ENCODE data around the gene SBK3. TPM values are rescaled to one million over a fixed set of nuclear protein-coding genes. Genes with fewer than 3 reads are reported as not detected.

The SBK3 gene
- total and polyA plus RNA-seq, 2 of the 8 experiments (the other 6 are each of a cell fraction or from before 2014, with no cell fraction given): 0.76 to 1.5 TPM

GRCh38 chr19:55550321-55550650 is 4.9 kb upstream of the SBK3 start:
- Histone ChIP-seq H3K27me3 (replicated peaks in 1 of 4; ENCODE audit: control insufficient read depth in 3 of 4, extremely low read depth in 1 of 4, insufficient read depth in 3 of 4, low read length in 3 of 4) (peaks cover 0 to 3% (median 0%) of the 10 kb centered on the region in 4 experiments; a peak in 1 of 7 replicates), H3K36me3 (ENCODE audit: control insufficient read depth in 2 of 4, insufficient read depth in 4 of 4, low read length in 3 of 4) (no peaks in the 10 kb centered on the region), H3K4ac (replicated peaks; ENCODE audit: insufficient read length, low read depth, low read length) (no peak overlapping the region), H2BK15ac (ENCODE audit: low read length) (0 out of 2 replicates have a peak overlapping the region, but pooled peaks have one; percentile 83), H3K18ac (ENCODE audit: extremely low read depth, low read length) (peak overlapping the region; percentile 20; the same call in 1 of the 2 replicates), H4K8ac (ENCODE audit: extremely low read depth, insufficient read depth, low read length) (no peak overlapping the region), H4K5ac (ENCODE audit: insufficient read length, low read depth, low read length) (peak overlapping the region; percentile 73), H3K14ac (ENCODE audit: insufficient read length) (peak overlapping the region; percentile 27), H3K9me3 (ENCODE audit: insufficient read depth in 2 of 2, low read depth in 1 of 2, low read length in 1 of 2) (no peaks in the 10 kb centered on the region), H3K23ac (ENCODE audit: insufficient read length) (no peak overlapping the region), H2BK5ac (ENCODE audit: low read depth, low read length) (peak overlapping the region; percentile 82; the same call in 1 of the 2 replicates), H2BK12ac (ENCODE audit: low read depth, low read length) (peak overlapping the region; percentile 78; the same call in 1 of the 2 replicates), H3K56ac (replicated peaks; ENCODE audit: insufficient read length, low read depth, low read length) (no peak overlapping the region), H3K4me3 (ENCODE audit: extremely low read depth in 1 of 4, insufficient read depth in 2 of 4, low read depth in 3 of 4, low read length in 4 of 4) (peak overlapping the region; percentile 32 to 57 (median 39); a peak in 7 of 8 replicates), H3K79me1 (ENCODE audit: low read depth, low read length) (no peaks in the 10 kb centered on the region), H3K23me2 (ENCODE audit: low read depth, low read length) (peaks cover 7% of the 10 kb centered on the region; the same call in 1 of the 2 replicates), H3K4me2 (ENCODE audit: insufficient read depth in 1 of 2, low read depth in 2 of 2, low read length in 2 of 2) (peak overlapping the region; percentile 68 to 82), H4K91ac (replicated peaks; ENCODE audit: insufficient read length, low read length) (peak overlapping the region; percentile 69), H2BK20ac (ENCODE audit: low read length) (0 out of 2 replicates have a peak overlapping the region, but pooled peaks have one; percentile 82), H2AFZ (ENCODE audit: low read length) (peak overlapping the region; percentile 91), H3K79me2 (ENCODE audit: control insufficient read depth in 1 of 2, insufficient read depth in 2 of 2, low read length in 2 of 2) (no peaks in the 10 kb centered on the region), H2BK120ac (replicated peaks; ENCODE audit: low read depth, low read length) (peak overlapping the region; percentile 7), H2AK5ac (ENCODE audit: low read depth, low read length) (no peak overlapping the region), H3K27ac (ENCODE audit: low read depth, low read length) (no peak overlapping the region), H3K9ac (replicated peaks in 1 of 4; ENCODE audit: extremely low read depth in 1 of 4, low read depth in 3 of 4, low read length in 3 of 4) (0 out of 7 replicates have a peak overlapping the region, but pooled peaks of 1 of the 4 experiments have one; percentile 9), H4K20me1 (replicated peaks in 1 of 2; ENCODE audit: control insufficient read depth in 1 of 2, insufficient read depth in 2 of 2, low read length in 2 of 2) (no peaks in the 10 kb centered on the region), H3K4me1 (replicated peaks in 1 of 4; ENCODE audit: control insufficient read depth in 3 of 4, insufficient read depth in 4 of 4, low read length in 3 of 4) (peaks cover 8 to 23% (median 14%) of the 10 kb centered on the region in 4 experiments)
- FAIRE-seq: peak; percentile 60
- WGBS, 2 experiments (ENCODE audit: extremely low coverage in 1 of 2, insufficient coverage in 1 of 2, insufficient read length in 1 of 2, insufficient replicate concordance in 2 of 2, low coverage in 1 of 2, low lambda C conversion rate in 2 of 2, missing lambda C conversion rate in 1 of 2): 17% methylated on average over 7 of the region's 7 CpGs; no CpG with 5 or more reads in 1 of the 2 experiments
- CTCF ChIA-PET (ENCODE audit: partially characterized antibody): interaction anchor here (0.6 to 2.1 kb wide), 8 partner anchors 10 to 104 kb away, joined by 3 to 6 read pairs (median 4); partner anchors contain the start of gene U2AF2
- no peak for DNase-seq (ENCODE audit: low read depth in 1 of 2, low spot score in 2 of 2)
- POLR2A ChIA-PET (ENCODE audit: partially characterized antibody): interaction anchor here (0.6 to 2.3 kb wide), 19 partner anchors 9 to 470 kb away, joined by 3 to 10 read pairs (median 4); partner anchors contain the start of genes FIZ1, UBE2S and ZNF579
- no peak for TF ChIP-seq CTBP2 (IDR thresholded peaks at IDR 0.05; ENCODE audit: borderline replicate concordance, insufficient read depth, insufficient read length, low read length)
- peak; percentile 86 for TF ChIP-seq TEAD4 (IDR thresholded peaks at IDR 0.05; ENCODE audit: low read depth, low read length)
- no peak for TF ChIP-seq RXRA (IDR thresholded peaks at IDR 0.05; ENCODE audit: insufficient read depth, low read depth, low read length)
- peak; percentile 82 for TF ChIP-seq ASH2L (IDR thresholded peaks at IDR 0.05; ENCODE audit: low read length)
- TF ChIP-seq SP2 (IDR thresholded peaks at IDR 0.05; ENCODE audit: low read length): no peak
- no peak for TF ChIP-seq ZNF274 (IDR thresholded peaks at IDR 0.05; ENCODE audit: borderline replicate concordance, extremely low read depth, low read length)
- TF ChIP-seq EP300 (IDR thresholded peaks at IDR 0.05; ENCODE audit: borderline replicate concordance in 1 of 2, low read depth in 2 of 2, low read length in 2 of 2): no peak
- no peak for TF ChIP-seq RBBP5 (IDR thresholded peaks at IDR 0.05; ENCODE audit: borderline replicate concordance, low read depth, low read length)
- no peak for TF ChIP-seq MAX (IDR thresholded peaks at IDR 0.05)
